SK-N-SH treated with all-trans-retinoic acid at 6 μM for 48 hours (cell line): ENCODE results near the gene CNTLN.

Experiments
- ARNTL ChIP-seq: fragments of 450-650 bp; formaldehyde crosslinking; IDR thresholded peaks from 2 replicates; pipeline ENCODE4 v1.5.0; 2020; ENCODE audit warnings: low read depth, mild to moderate bottlenecking, moderate library complexity, borderline replicate concordance
- ESRRG ChIP-seq: fragments of 250-450 bp; sonication (Bioruptor Pico); IDR thresholded peaks from 2 replicates; pipeline ENCODE4 v1.6.1; 2021; ENCODE audit warnings: mild to moderate bottlenecking
- PATZ1 ChIP-seq: fragments of 250-450 bp; sonication (Bioruptor Pico); IDR thresholded peaks from 2 replicates; pipeline ENCODE4 v1.8.0; 2020; ENCODE audit warnings: mild to moderate bottlenecking, moderate library complexity, borderline replicate concordance
- PPARA ChIP-seq: fragments of 250-450 bp; sonication (Bioruptor Pico); IDR thresholded peaks from 2 replicates; pipeline ENCODE4 v1.5.0; 2020; ENCODE audit warnings: mild to moderate bottlenecking, borderline replicate concordance
- RARB ChIP-seq: fragments of 250-450 bp; sonication (Bioruptor Pico); IDR thresholded peaks from 2 replicates; pipeline ENCODE4 v1.8.0; 2021; ENCODE audit warnings: mild to moderate bottlenecking, moderate library complexity
- TCF4 ChIP-seq: fragments of 250-450 bp; sonication (Bioruptor Pico); IDR thresholded peaks from 2 replicates; pipeline ENCODE4 v1.8.0; 2021; ENCODE audit warnings: mild to moderate bottlenecking, moderate library complexity, borderline replicate concordance
- TSHZ2 ChIP-seq: fragments of 250-450 bp; sonication (Bioruptor Pico); IDR thresholded peaks from 2 replicates; pipeline ENCODE4 v1.5.0; 2020; ENCODE audit warnings: mild to moderate bottlenecking, moderate library complexity
- ZFP30 ChIP-seq: fragments of 450-650 bp; formaldehyde crosslinking; IDR thresholded peaks from 2 replicates; pipeline ENCODE4 v1.5.0; 2022; ENCODE audit warnings: mild to moderate bottlenecking, moderate library complexity
- ZNF70 ChIP-seq: fragments of 450-650 bp; formaldehyde crosslinking; IDR thresholded peaks from 2 replicates; pipeline ENCODE4 v1.5.0; 2020; ENCODE audit warnings: mild to moderate bottlenecking, moderate library complexity
- TF ChIP-seq, protein P1 (sequence below): fragments of 250-450 bp; sonication (Bioruptor Pico); IDR thresholded peaks from 2 replicates; pipeline ENCODE4 v1.5.1; 2020; ENCODE audit warnings: low read depth, mild to moderate bottlenecking, moderate library complexity

DNA sequence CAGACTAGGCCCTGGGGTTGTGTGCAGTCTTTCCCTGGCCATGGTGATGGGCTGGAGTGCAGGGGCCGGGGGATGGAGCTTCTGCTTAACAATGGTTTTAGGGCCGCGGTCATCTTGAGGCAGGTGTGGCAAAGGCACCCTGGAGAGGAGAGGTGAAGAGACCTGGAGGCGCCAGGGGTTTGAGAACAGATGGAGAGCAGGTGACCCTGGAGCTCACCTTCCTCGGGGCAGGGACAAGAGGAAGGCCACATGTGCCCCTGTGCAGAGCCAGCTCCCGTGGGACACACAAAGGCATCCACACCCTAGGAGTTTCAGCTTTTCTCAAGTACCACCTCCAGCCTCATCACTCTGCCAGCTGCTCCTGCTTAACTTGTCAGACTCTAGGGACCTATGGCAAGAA lies 397.6 kb downstream of the CNTLN start:
- TF ChIP-seq ESRRG (CRISPR knock-in tag), result no peak
- TF ChIP-seq, protein P1, sequence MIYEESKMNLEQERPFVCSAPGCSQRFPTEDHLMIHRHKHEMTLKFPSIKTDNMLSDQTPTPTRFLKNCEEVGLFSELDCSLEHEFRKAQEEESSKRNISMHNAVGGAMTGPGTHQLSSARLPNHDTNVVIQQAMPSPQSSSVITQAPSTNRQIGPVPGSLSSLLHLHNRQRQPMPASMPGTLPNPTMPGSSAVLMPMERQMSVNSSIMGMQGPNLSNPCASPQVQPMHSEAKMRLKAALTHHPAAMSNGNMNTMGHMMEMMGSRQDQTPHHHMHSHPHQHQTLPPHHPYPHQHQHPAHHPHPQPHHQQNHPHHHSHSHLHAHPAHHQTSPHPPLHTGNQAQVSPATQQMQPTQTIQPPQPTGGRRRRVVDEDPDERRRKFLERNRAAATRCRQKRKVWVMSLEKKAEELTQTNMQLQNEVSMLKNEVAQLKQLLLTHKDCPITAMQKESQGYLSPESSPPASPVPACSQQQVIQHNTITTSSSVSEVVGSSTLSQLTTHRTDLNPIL (CRISPR knock-in tag), result no peak
- no peak for TF ChIP-seq TSHZ2
- no peak for TF ChIP-seq TCF4 (CRISPR knock-in tag)
- TF ChIP-seq PATZ1 (CRISPR knock-in tag), result no peak
- no peak for TF ChIP-seq PPARA
- TF ChIP-seq ARNTL (CRISPR knock-in tag), result no peak
- TF ChIP-seq ZNF70 (CRISPR knock-in tag), result no peak
- TF ChIP-seq ZFP30 (CRISPR knock-in tag), result no peak
- no peak for TF ChIP-seq RARB
